H1 (cell line): ENCODE measurements around the gene PARD3. TPM values are rescaled to one million over a fixed set of nuclear protein-coding genes. Genes with fewer than 3 reads are reported as not detected.

Experiments
- CTCF ChIA-PET: fragments of 300-600 bp; sonication (Branson Sonifier 250); formaldehyde crosslinking; loops from one replicate; lab custom pipeline; 2021; ENCODE audit not compliant: partially characterized antibody; lab: Charles Lee
- POLR2A ChIA-PET: fragments of 300-600 bp; sonication (Branson Sonifier 250); formaldehyde crosslinking; loops from one replicate; lab custom pipeline; 2021; ENCODE audit warnings: inconsistent platforms; ENCODE audit not compliant: partially characterized antibody; lab: Charles Lee
- DNase-seq, 2 experiments: peaks; one replicate each; pipeline versions ENCODE4 v3.0.0 to v3.0.0-alpha.2; 2010 to 2022; ENCODE audit warnings: low spot score in 2 of 2, low read depth in 1 of 2, mixed read lengths in 1 of 2
- FAIRE-seq: peaks from 2 replicates; lab custom pipeline; 2011; peaks lifted over from hg19 to GRCh38; lab: Jason Lieb, UNC
- H2AFZ ChIP-seq: 2 replicates; pipeline ENCODE4 v1.8.1; 2012; ENCODE audit warnings: low read length, inconsistent platforms
- H2AK5ac ChIP-seq: 2 replicates; pipeline ENCODE4 v1.6.1; 2013; ENCODE audit warnings: low read depth, low read length
- H2BK120ac ChIP-seq: replicated peaks from 2 replicates; pipeline ENCODE3; 2013; ENCODE audit warnings: low read depth, low read length, inconsistent platforms
- H2BK12ac ChIP-seq: 2 replicates; pipeline ENCODE4 v1.6.1; 2013; ENCODE audit warnings: low read depth, low read length
- H2BK15ac ChIP-seq: 2 replicates; pipeline ENCODE4 v1.6.1; 2013; ENCODE audit warnings: low read length
- H2BK20ac ChIP-seq: 2 replicates; pipeline ENCODE4 v1.6.1; 2013; ENCODE audit warnings: low read length
- H2BK5ac ChIP-seq: 2 replicates; pipeline ENCODE4 v1.6.1; 2013; ENCODE audit warnings: low read depth, low read length
- H3K14ac ChIP-seq: 2 replicates; pipeline ENCODE4 v1.6.1; 2013; ENCODE audit warnings: inconsistent platforms; ENCODE audit not compliant: insufficient read length
- H3K18ac ChIP-seq: 2 replicates; pipeline ENCODE4 v1.6.1; 2013; ENCODE audit warnings: low read length; ENCODE audit errors: extremely low read depth
- H3K23ac ChIP-seq: 2 replicates; pipeline ENCODE4 v1.6.1; 2013; ENCODE audit warnings: inconsistent platforms; ENCODE audit not compliant: insufficient read length
- H3K23me2 ChIP-seq: 2 replicates; pipeline ENCODE4 v1.6.1; 2013; ENCODE audit warnings: low read depth, low read length
- H3K27ac ChIP-seq: 2 replicates; pipeline ENCODE4 v1.6.1; 2011; ENCODE audit warnings: low read depth, low read length, inconsistent platforms
- H3K27me3 ChIP-seq, 4 experiments: replicated peaks in 1 of 4; 1 replicate in 1 of 4; 2 replicates in 3 of 4; pipeline versions ENCODE4 v1.6.1 to v1.8.1; 2011 to 2013; ENCODE audit warnings: low read length in 3 of 4, mild to moderate bottlenecking in 3 of 4, inconsistent platforms in 2 of 4, mixed read lengths in 2 of 4, moderate library complexity in 1 of 4; ENCODE audit not compliant: control insufficient read depth in 3 of 4, insufficient read depth in 3 of 4; ENCODE audit errors: extremely low read depth in 1 of 4
- H3K36me3 ChIP-seq, 4 experiments: 2 replicates each; pipeline versions ENCODE4 v1.6.1 to v1.8.1; 2011 to 2013; ENCODE audit warnings: mild to moderate bottlenecking in 4 of 4, low read length in 3 of 4, moderate library complexity in 2 of 4, control low read depth in 1 of 4, inconsistent platforms in 1 of 4; ENCODE audit not compliant: insufficient read depth in 4 of 4, control insufficient read depth in 2 of 4
- H3K4ac ChIP-seq: replicated peaks from 2 replicates; pipeline ENCODE3; 2013; ENCODE audit warnings: low read length, low read depth, mixed read lengths, inconsistent platforms; ENCODE audit not compliant: insufficient read length
- H3K4me1 ChIP-seq, 4 experiments: replicated peaks in 1 of 4; 1 replicate in 1 of 4; 2 replicates in 3 of 4; pipeline versions ENCODE4 v1.6.1 to v1.8.1; 2011 to 2013; ENCODE audit warnings: low read length in 3 of 4, inconsistent platforms in 2 of 4, mixed read lengths in 1 of 4; ENCODE audit not compliant: insufficient read depth in 4 of 4, control insufficient read depth in 3 of 4
- H3K4me2 ChIP-seq, 2 experiments: 2 replicates each; pipeline versions ENCODE4 v1.6.1 to v1.8.1; 2011 to 2013; ENCODE audit warnings: low read depth in 2 of 2, low read length in 2 of 2, control low read depth in 1 of 2, inconsistent platforms in 1 of 2, mild to moderate bottlenecking in 1 of 2; ENCODE audit not compliant: insufficient read depth in 1 of 2
- H3K4me3 ChIP-seq, 4 experiments: fragments of 200-600, 300-600 bp in 1 of 4; sonication (generic), shearing (Covaris generic), sonication (Bioruptor Twin) in 1 of 4; 2 replicates each; pipeline versions ENCODE4 v1.5.1 to v1.8.1; 2011 to 2016; ENCODE audit warnings: low read length in 4 of 4, low read depth in 3 of 4, control low read depth in 2 of 4, inconsistent platforms in 2 of 4, mild to moderate bottlenecking in 2 of 4, mixed read lengths in 1 of 4, moderate library complexity in 1 of 4; ENCODE audit not compliant: insufficient read depth in 2 of 4; ENCODE audit errors: extremely low read depth in 1 of 4
- H3K56ac ChIP-seq: replicated peaks from 2 replicates; pipeline ENCODE3; 2013; ENCODE audit warnings: low read depth, mild to moderate bottlenecking, mixed read lengths, low read length, inconsistent platforms; ENCODE audit not compliant: insufficient read length
- H3K79me1 ChIP-seq: 2 replicates; pipeline ENCODE4 v1.6.1; 2013; ENCODE audit warnings: low read depth, low read length, control low read depth
- H3K79me2 ChIP-seq, 2 experiments: 2 replicates each; pipeline versions ENCODE4 v1.6.1 to v1.8.1; 2012 to 2013; ENCODE audit warnings: low read length in 2 of 2, mild to moderate bottlenecking in 2 of 2, inconsistent platforms in 1 of 2; ENCODE audit not compliant: insufficient read depth in 2 of 2, control insufficient read depth in 1 of 2
- H3K9ac ChIP-seq, 4 experiments: replicated peaks in 1 of 4; 1 replicate in 1 of 4; 2 replicates in 3 of 4; pipeline versions ENCODE4 v1.6.1 to v1.8.1; 2011 to 2013; ENCODE audit warnings: low read depth in 3 of 4, low read length in 3 of 4, control low read depth in 2 of 4, mild to moderate bottlenecking in 2 of 4, moderate library complexity in 2 of 4, inconsistent platforms in 1 of 4; ENCODE audit errors: extremely low read depth in 1 of 4
- H3K9me3 ChIP-seq, 2 experiments: 2 replicates each; pipeline versions ENCODE4 v1.6.1 to v1.8.1; 2012 to 2013; ENCODE audit warnings: mild to moderate bottlenecking in 2 of 2, moderate library complexity in 2 of 2, control low read depth in 1 of 2, inconsistent platforms in 1 of 2, low read depth in 1 of 2, low read length in 1 of 2, mixed read lengths in 1 of 2; ENCODE audit not compliant: insufficient read depth in 2 of 2
- H4K20me1 ChIP-seq, 2 experiments: replicated peaks in 1 of 2; 2 replicates each; pipeline versions ENCODE3 to v1.8.1; 2011 to 2013; ENCODE audit warnings: inconsistent platforms in 2 of 2, low read length in 2 of 2, mild to moderate bottlenecking in 1 of 2; ENCODE audit not compliant: insufficient read depth in 2 of 2, control insufficient read depth in 1 of 2
- H4K5ac ChIP-seq: 2 replicates; pipeline ENCODE4 v1.6.1; 2013; ENCODE audit warnings: low read length, low read depth, mixed read lengths, inconsistent platforms; ENCODE audit not compliant: insufficient read length
- H4K8ac ChIP-seq: 2 replicates; pipeline ENCODE4 v1.8.0; 2013; ENCODE audit warnings: mild to moderate bottlenecking, moderate library complexity, low read length, inconsistent platforms; ENCODE audit not compliant: insufficient read depth; ENCODE audit errors: extremely low read depth
- H4K91ac ChIP-seq: replicated peaks from 2 replicates; pipeline ENCODE3; 2013; ENCODE audit warnings: low read length, mixed read lengths, inconsistent platforms; ENCODE audit not compliant: insufficient read length
- BCL11A ChIP-seq, 2 experiments: IDR thresholded peaks; one replicate each; pipeline ENCODE4 v1.6.1; 2011; ENCODE audit warnings: low read depth in 2 of 2, low read length in 2 of 2, mild to moderate bottlenecking in 2 of 2
- BRCA1 ChIP-seq: IDR thresholded peaks from 2 replicates; pipeline ENCODE4 v1.6.1; 2012; ENCODE audit warnings: low read depth, low read length, improper control_type of control experiment
- CHD1 ChIP-seq: IDR thresholded peaks from 2 replicates; pipeline ENCODE4 v1.6.1; 2012; ENCODE audit warnings: low read depth, low read length, improper control_type of control experiment
- GTF2F1 ChIP-seq: IDR thresholded peaks from 2 replicates; pipeline ENCODE4 v1.6.1; 2012; ENCODE audit warnings: low read depth, low read length, improper control_type of control experiment, borderline replicate concordance
- PHF8 ChIP-seq: fragments of 200-600 bp; sonication (generic); conservative IDR thresholded peaks from 2 replicates; pipeline ENCODE4 v1.7.1; 2012; ENCODE audit warnings: low read depth, mild to moderate bottlenecking, inconsistent platforms, low read length, moderate library complexity
- SRF ChIP-seq: IDR thresholded peaks from 2 replicates; pipeline ENCODE4 v1.6.1; 2011; ENCODE audit warnings: mild to moderate bottlenecking, low read depth, low read length, moderate library complexity
- TCF12 ChIP-seq: IDR thresholded peaks from 2 replicates; pipeline ENCODE4 v1.6.1; 2011; ENCODE audit warnings: low read depth, mild to moderate bottlenecking, low read length
- TEAD4 ChIP-seq: IDR thresholded peaks from 2 replicates; pipeline ENCODE4 v1.6.1; 2012; ENCODE audit warnings: low read depth, low read length, inconsistent platforms, mixed read lengths
- WGBS, 2 experiments: shearing (Covaris generic) in 1 of 2; methylation state at CpG; one replicate each; pipeline versions ENCODE4 v1.1.6 to v1.1.7; 2013 to 2015; ENCODE audit warnings: low lambda C conversion rate in 2 of 2, mixed read lengths in 2 of 2, inconsistent platforms in 1 of 2, low coverage in 1 of 2, missing lambda C conversion rate in 1 of 2; ENCODE audit not compliant: insufficient replicate concordance in 2 of 2, insufficient coverage in 1 of 2, insufficient read length in 1 of 2; ENCODE audit errors: extremely low coverage in 1 of 2, missing lambda C conversion rate in 1 of 2; 5-methylcytosine and 5-hydroxymethylcytosine counted together
- polyA plus RNA-seq, 7 experiments: library from polyadenylated mRNA; depleted of rRNA in 3 of 7; stranded (reverse) in 5 of 7; unstranded in 2 of 7; fragments of >200 nt in 5 of 7; fragments of 200-250 nt in 2 of 7; gene quantifications; 1 replicate in 5 of 7; 2 replicates in 1 of 7; 4 replicates in 1 of 7; pipeline versions ENCODE4 v1.2.1 to v1.2.3, GENCODE V29; 2011 to 2013; ENCODE audit warnings: missing spikeins in 2 of 7, mixed read lengths in 2 of 7
- total RNA-seq: library from RNA; stranded (reverse); fragmentation: NEBNext Ultra II Directional; extraction: Animal tissue kit (Norgen Biotek cat#: 25700); gene quantifications from 2 replicates; pipeline ENCODE4 v1.2.1, GENCODE V29; 2021

The PARD3 gene
- total and polyA plus RNA-seq, 2 of the 8 experiments (the other 6 are each of a cell fraction or from before 2014, with no cell fraction given) = 19.7 to 49.1 TPM

GRCh38 chr10:34272316-34272715 lies 542.8 kb downstream of the PARD3 start:
- WGBS, 2 experiments = 86% methylated on average over 3 of the region's 3 CpGs; no CpG with 5 or more reads in 1 of the 2 experiments

More at GRCh38 chr10:34272316-34272715, 542.8 kb downstream of the PARD3 start:
- Histone ChIP-seq H3K4me1 (no peaks in the 10 kb centered on the region), H3K27ac (no peak overlapping the region), H3K79me1 (no peaks in the 10 kb centered on the region), H2BK120ac (no peak overlapping the region), H3K23me2 (no peaks in the 10 kb centered on the region), H2BK12ac (no peak overlapping the region), H3K4me3 (no peak overlapping the region), H3K14ac (no peak overlapping the region), H4K91ac (no peak overlapping the region), H3K36me3 (no peaks in the 10 kb centered on the region), H3K18ac (no peak overlapping the region), H3K56ac (no peak overlapping the region), H3K9me3 (no peaks in the 10 kb centered on the region), H2BK20ac (no peak overlapping the region), H3K9ac (no peak overlapping the region), H4K5ac (no peak overlapping the region), H2BK15ac (no peak overlapping the region), H4K8ac (no peak overlapping the region), H2AK5ac (no peak overlapping the region), H2AFZ (no peak overlapping the region), H4K20me1 (no peaks in the 10 kb centered on the region), H3K4ac (no peak overlapping the region), H3K27me3 (peaks cover 0 to 1% (median 0%) of the 10 kb centered on the region in 4 experiments; a peak in 1 of 7 replicates), H3K23ac (no peak overlapping the region), H3K79me2 (no peaks in the 10 kb centered on the region), H3K4me2 (no peak overlapping the region), H2BK5ac (no peak overlapping the region)
- no peak for DNase-seq
- ChIA-PET CTCF (interaction anchor here (1.2 to 1.6 kb wide), 2 partner anchors 14 to 111 kb away, joined by 3 to 4 read pairs; no protein-coding TSS in a partner anchor), POLR2A (no interaction called here)
- no peak for FAIRE-seq
- no peak for TF ChIP-seq BCL11A (IDR thresholded peaks at IDR 0.05; ENCODE audit: low read depth in 2 of 2, low read length in 2 of 2)
- TF ChIP-seq BRCA1 = no peak
- TF ChIP-seq TEAD4 = no peak
- no peak for TF ChIP-seq PHF8
- no peak for TF ChIP-seq GTF2F1
- TF ChIP-seq CHD1 = no peak
- no peak for TF ChIP-seq SRF
- TF ChIP-seq TCF12 = no peak
